GM19351 (cell line): ENCODE data around the gene HMGN4.
"Not testable (repeated sequence)": the region's sequence is repeated elsewhere in the genome, so short reads cannot be mapped to it uniquely, and the experiment has no call there.

ENCODE experiments used
- ATAC-seq: cut with Tn5 transposase; IDR thresholded peaks from one replicate; pipeline ENCODE4 v1.9.1; 2021; ENCODE audit warnings: mild to moderate bottlenecking, moderate library complexity; ENCODE audit not compliant: unreplicated experiment

The HMGN4 gene

DNA sequence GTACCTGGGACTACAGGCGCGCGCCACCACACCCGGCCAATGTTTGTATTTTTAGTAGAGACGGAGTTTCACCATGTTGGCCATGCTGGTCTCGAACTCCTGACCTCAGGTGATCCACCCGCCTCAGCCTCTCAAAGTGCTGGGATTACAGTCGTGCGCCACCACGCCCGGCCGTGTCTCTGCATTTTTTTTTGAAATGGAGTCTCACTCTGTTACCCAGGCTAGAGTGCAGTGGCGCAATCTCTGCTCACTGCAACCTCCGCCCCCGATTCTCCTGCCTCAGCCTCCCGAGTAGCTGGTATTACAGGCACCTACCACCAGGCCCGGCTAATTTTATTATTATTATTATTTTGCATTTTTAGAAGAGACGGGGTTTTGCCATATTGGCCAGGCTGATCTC, 9.2 kb downstream of the HMGN4 start:
- not testable (repeated sequence) for ATAC-seq

DNA sequence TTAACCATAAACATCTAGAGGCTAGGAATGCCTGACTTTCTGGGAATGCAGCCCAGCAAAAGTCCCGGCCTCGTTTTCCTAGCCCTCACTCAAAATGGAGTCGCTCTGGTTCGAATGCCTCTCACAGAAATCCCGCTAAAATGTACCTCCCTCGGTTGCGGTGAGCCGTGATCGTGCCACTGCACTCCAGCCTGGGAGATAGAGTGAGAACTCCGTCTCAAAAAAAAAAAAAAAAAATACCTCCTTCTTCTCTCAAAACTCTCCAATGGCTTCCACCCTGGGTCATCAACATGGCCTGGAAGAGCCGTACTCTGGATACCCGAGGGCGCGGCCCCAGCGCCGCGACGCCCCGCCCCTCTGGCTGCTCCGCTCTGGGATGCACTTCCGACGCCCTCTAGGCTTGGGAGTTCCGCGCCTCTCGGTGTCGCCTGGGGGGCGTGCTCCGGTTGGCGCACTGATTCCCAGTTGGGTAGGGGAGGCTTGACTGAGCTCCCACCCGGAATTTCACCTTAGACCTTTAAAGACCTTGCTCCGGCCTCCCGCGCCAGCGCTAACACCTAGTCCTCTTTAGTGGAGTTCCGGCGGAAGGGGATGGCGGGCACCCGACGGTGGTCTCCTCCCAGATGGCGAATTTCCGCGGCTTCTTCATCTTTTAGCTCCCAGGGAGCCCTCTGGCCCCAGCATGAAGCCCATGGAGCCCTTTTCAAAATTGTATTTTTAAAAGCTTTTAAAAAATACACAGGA, 12.3 kb downstream of the HMGN4 start:
- ATAC-seq = no peak

DNA sequence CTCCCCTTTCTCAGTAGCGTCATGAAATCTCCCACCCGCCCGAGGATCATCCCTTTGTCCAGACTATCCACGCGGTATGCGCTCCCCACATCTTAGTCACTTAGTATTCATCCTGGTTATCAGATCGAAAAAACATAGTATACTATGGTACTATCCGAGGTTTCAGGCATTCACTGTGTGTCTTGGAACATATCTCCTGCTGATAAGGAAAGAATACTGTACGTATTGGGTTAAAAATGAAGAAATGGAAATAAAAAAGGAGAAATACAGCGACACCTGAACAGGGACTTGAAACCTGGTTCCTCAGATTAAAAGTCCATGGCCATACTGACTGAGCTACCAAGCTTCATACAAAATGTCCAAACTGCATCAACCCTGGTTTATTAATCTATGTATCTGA, 14.0 kb downstream of the HMGN4 start:
- ATAC-seq = no peak

DNA sequence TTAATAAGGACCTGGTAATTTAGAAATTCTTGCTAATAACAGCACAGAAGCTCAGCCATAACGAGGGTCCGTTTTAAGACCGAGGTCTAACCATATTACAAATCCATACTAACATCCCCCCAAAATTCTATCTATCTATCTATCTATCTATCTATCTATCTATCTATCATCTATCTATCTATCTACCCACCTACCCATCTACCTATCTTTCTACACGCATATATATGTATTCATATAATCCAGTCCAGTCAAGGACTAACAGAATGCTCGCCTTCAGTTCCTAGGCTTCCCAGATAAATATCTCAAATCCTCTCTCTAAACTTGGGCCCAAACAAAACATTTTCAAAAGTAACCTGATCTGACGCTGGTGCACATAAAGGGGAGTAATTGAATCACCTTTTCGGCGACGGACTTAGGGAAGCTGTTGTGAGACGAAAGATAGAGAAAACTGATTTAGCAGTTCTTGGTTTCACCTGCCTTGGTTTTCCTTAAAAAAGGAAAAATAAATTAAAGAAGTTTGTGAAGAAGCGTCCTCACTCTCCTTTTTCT, 14.5 kb downstream of the HMGN4 start:
- ATAC-seq = no peak

DNA sequence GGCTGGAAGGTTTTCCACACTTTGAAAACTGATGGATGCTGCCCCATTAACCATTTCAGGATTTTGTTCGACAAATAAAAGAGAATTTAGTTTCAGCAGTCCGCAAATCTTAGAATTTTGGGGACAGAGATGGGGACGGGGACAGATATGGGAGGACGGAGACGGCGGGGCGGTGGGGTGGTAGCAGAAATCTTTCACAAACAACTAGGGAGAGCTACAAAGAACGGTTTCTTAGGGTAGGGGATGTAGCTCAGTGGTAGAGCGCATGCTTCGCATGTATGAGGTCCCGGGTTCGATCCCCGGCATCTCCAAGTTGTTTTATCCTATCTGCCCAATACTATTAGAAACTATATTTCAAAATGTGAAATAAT, 15.1 kb downstream of the HMGN4 start:
- ATAC-seq = peak; percentile 36

DNA sequence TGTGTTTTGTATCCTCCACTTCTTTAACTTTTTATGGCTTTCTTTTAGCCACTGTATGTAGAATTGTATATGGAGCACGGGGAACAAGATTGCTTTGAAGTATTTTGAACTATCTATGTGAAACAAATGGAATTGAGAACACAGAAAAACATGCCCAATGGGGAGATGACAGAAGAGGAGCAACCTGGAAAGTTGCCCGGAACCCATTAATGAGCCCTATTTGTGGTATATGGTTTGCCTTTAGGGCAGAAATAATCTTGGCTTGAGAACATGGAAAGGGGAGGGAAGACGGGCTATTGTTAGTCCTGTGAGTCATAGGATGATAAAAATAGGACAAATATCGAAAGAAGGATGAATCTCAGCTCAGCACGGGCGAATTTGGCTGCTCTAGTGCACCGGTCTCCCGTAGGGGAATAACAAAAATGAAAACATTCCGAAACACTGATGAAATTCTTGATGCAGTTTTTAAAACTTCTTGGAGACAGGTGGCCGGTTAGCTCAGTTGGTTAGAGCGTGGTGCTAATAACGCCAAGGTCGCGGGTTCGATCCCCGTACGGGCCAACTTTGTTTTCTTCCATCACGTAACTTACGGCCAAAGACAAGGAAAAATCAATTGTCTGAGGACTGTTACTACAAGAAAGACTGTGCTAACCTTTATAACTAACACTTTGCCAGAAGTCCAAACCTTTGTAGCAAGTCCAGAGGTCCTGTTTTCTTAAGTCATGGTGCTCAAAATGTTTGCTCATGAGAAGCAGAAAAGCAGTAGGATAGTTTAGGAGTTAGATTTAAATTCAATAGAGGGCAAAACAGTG, 15.7 kb downstream of the HMGN4 start:
- peak; percentile 35 for ATAC-seq

DNA sequence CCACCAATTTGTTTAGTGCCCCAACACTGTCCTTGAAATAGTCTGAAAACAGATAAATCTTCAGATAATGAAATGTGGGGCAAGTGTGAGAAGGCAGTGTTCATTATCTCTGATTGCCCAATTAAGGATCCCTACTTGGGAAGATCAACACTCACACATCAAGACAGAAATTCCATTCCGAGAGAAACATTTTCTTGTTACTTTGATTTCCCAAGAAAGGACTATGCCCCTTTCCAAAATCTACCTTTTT, 16.2 kb downstream of the HMGN4 start:
- no peak for ATAC-seq

DNA sequence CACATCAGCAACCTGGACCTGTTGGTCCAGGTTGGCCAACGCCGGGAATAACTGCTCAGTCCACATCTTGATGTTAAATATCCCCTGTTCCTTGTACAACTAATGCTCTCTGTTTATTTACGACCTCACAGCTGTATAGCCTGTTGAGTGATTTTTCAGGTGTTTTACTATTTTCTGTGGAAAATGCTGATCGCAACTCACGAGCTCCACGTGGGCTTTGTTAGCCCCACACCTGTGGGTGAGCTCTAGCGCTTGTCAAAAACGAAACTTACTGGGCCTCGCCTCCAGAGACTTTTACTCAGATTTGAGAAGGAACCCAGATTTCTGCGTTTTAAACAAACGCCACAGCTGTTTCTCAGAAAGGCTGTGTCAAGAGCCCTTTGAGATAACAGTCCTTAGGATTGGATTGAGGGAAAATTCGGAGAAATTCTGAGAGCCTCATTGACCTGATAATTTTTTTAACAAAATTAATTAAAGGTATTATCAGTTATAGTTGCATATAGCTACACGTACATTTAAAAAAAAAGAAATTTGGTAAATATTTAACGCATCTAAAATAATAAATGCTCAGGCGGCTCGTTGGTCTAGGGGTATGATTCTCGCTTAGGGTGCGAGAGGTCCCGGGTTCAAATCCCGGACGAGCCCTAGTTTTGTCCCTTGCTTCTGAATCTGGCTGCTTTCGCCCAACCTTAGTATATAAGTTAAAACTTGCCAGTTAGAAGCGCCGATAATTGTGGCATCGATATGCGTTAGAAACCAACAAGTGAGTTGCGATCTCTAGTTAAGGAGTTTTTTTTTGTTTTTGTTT, 16.7 kb downstream of the HMGN4 start:
- no peak for ATAC-seq

DNA sequence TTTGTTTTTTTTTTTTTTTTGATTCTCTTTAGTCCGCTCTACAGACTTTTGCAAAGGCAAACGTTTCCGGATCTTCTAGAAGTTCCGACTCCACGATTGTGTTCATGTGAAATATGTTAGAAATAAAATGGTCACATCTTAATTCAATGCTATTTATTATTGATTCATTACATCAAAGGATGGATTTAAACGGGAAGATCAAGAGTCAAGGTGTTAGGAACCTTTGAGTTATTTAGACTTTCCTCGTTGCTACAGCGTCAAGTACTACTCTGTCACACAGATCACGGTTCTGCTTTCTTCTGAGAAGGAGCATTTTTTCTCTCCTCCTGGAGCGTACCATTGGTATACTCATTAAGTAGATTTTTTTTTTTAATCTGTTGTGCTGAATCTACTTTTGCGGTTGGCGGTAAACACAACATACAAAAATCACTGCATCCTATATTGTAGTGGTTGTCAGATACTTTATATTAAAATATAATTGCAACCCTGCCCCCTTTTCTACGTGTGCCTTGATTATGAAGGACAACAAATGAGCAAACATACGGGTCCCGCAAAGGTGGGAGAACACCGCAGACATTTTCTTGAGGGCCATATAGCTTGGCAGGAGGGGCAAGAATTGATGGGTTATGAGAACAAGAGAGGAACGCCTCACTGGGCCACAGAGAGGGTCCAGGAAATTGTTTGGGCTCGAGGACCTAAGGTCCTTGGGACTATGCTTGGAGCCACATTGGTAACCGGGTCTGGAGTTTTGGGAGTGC, 17.5 kb downstream of the HMGN4 start:
- ATAC-seq = no peak

DNA sequence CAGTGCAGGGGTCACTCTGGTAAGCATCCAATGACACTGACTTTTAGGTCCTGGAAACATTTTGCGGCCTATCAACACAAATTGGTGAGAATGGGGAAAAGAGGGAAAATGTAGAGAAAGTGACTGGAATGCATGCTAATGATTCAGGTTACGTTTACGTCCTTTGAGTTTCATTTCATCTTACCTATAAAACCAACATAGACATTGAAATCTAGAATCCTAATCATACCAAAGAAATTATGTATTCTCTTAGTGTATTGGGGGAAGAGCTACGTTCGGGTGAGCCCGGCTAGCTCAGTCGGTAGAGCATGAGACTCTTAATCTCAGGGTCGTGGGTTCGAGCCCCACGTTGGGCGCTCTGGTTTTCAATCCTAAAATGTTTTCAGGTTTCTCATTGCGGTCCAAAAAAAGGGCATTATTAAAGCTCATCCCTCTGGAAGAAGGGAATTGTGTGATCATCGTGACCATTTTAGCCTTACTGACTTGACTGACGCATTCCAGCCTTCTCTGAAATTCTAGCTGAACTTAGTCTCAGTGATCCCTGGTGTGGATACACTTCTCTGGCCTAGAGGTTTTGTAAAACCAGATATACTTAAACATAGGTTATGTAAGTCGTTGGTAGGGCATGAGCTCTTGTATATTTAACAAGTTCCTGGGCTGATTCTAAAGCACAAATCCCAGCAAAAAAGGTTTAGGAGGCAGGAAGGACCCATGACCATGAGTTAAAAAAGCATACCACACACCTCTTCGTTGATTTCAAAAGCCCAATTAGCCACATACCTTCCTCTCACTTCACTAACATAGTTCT, 18.3 kb downstream of the HMGN4 start:
- ATAC-seq = no peak

DNA sequence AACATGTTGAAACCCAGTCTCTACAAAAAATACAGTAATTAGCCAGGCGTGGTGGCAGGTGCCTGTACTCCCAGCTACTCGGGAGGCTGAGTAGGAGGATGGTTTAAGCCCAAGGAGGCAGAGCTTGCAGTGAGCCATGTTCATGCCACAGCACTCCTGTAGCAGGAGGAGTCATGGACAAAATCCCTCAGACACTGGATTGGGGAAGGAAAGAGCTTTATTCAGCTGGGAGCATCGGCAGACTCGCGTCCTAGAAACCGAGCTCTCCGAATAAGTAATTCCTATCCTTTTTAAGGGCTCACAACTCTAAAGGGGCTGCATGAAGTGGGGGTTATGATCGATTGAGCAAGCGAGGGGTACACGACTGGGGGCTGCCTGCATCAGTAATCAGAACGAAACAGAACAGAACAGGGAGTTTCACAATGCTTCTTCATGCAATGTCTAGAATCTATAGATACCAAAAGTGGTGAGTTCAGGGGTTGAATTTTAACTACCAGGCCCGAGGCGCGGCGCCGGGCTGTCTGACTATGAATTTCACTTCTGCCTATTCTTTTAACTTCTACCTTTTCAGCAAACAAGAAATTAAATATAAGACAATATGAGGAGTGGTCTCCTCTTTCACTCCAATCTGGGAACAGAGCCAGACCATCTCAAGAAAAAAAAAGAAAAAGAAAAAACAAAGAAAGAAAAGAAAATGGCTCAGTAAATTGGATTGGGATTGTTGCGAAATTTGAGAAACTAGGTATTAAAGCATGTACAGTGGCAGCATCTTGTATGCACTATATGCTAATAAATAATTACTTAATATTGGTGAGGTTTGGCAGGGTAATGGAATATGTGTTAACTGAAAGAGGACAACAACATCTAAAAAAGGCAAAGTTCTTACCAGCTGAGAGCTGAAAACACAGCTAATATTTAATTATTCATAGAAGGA, 23.6 kb downstream of the HMGN4 start:
- no peak for ATAC-seq

DNA sequence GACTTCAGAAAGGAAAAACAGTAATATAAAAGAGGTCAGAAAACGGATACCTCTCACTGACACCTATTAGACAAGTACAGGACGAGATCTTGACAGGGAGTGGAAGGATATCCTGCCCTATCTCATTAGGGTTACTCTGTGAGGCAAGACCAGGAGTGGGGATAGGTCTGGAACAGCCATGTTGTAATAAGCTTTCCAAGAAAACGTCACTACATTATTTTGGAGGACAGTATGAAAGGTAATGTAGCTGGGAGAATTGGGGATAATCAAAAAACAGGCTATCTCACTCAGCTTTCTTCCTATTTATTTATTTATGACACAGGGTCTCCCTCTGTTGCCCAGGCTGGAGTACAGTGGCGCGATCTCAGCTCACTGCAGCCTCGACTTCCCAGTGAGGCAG, 25.3 kb downstream of the HMGN4 start:
- ATAC-seq = no peak

DNA sequence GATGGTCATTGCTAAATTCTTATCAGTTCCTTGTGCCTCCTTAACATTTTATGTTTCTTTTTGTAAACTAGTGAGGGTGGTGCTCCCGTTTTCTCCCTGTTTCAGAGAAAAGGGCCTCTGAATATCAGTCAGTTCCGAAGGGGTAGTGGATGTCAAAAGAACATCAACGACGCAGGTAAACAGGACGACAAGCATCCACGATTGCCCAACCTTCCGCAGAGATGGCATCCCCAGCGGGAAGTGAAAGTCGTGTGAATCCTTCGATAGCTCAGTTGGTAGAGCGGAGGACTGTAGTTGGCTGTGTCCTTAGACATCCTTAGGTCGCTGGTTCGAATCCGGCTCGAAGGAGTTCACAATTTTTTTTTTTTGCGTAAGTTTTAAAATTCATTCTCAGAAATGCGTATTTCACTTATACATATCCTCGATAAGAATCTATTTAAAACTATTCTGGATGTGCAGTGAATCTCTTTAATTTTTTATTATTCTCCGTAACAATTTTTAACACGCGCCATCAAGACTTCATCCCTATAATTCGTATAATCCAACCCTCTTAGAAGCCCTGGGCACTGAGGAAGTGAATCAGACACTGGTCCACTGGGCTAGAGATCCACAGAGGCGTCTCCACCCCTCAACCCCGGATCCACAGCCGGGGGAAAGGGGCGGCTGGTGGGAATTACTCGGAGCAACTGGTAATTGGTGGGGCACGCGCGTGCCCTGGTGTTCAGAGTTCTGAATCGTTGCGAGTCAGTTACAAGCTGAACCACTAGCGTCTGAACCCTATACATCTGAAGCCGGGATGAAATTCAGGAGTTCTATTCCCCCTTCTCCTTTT, 30.7 kb downstream of the HMGN4 start:
- ATAC-seq = peak; percentile 60

DNA sequence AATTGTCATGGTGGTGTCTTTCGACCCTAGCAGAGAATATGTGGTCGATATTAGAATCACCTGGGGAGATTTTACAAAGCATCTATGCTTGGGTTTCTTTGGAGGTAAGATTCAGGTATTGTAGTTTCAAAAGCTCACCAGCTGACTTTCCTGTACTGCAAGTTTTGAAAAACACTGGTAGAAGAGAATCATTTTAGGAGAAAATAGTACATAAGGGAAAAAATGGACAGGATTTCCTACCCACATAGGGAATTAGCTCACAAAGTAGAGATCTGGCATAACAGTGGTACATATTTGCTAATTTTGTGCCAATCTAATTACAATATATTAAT, 31.2 kb downstream of the HMGN4 start:
- no peak for ATAC-seq

DNA sequence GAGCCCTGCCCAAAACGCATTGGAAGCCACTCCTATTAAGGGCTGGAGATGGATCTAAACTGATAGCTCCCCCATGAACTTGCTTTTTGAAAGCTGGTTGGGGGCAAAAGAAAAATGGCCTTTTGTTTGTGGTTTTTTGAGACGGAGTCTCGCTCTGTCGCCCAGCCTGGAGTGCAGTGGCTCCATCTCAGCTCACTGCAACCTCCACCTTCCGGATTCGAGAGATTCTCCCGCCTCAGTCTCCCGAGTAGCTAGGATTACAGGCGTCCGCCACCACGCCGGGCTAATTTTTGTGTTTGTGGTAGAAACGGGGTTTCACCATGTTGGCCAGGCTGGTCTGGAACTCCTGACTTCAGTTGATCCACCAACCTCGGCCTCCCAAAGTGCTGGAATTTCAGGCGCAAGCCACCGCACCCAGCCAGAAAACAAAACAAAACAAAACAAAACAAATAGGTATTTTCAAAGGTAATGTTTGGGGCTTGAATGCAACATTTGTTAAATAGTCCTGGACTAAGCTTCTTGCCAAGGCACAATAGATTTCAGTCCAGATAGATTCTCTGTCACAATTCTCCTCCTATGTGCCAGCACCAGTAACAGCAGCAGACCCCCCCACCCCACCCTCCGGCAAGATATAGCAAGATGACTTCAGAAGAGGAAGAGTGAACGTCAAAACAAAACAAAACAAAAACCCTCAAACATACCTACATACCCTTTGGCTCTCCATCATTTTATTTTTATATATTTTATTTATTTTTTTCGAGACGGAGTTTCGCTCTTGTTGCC, 32.1 kb downstream of the HMGN4 start:
- no peak for ATAC-seq

DNA sequence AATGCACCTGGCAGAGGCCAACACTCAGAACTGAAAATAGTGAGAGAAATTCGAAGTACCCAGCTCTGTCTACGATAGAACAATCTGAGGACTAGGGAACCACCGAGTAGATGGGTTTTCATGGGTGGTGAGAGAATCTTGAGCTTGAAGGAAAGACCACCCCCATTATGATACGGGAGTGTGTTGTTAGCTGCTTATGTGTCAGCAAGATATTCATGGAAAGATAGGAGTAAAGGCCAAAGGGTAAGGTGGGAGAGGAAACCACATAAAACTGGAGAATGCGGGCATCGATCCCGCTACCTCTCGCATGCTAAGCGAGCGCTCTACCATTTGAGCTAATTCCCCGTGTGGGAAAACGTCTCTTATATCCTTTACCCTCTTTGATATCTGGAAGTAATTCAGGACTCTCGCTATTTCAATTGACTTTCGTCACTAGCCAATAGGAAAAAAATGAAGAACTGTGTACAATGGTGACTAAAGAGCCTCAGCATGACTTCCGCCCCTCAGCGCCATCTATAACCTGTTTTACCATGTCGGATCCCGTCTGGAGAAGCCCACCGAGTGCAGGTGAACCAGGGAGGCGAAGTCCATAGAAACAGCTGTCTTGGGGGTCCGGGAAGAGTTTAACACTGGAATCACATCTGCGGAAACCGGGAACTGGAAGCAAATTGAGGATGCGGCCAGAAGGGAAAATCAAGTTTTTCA, 33.6 kb downstream of the HMGN4 start:
- no peak for ATAC-seq

DNA sequence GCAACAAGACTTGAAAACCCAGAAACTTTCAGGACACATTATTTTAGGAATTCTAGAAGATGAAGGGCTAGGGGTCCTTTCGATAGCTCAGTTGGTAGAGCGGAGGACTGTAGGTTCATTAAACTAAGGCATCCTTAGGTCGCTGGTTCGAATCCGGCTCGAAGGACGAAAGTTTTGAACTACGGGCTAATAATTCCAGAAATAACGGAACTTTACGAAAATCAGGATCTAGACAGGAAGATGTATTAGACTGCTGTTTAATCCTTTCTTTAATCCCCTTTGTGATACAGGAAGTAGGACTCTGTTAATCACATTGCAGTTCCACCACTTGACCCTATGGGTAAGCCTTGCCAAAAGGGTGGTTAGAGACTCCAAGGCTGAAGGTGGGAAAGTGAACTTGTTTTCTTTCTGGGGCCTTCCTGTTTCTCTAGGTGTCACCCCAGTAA, 37.4 kb downstream of the HMGN4 start:
- ATAC-seq = no peak
